TTC549 (cell line): ENCODE measurements around the gene CCL2.

Experiments
- FAIRE-seq: peaks from 2 replicates; lab custom pipeline; 2012; peaks lifted over from hg19 to GRCh38; lab: Jason Lieb, UNC

CCL2 gene

DNA sequence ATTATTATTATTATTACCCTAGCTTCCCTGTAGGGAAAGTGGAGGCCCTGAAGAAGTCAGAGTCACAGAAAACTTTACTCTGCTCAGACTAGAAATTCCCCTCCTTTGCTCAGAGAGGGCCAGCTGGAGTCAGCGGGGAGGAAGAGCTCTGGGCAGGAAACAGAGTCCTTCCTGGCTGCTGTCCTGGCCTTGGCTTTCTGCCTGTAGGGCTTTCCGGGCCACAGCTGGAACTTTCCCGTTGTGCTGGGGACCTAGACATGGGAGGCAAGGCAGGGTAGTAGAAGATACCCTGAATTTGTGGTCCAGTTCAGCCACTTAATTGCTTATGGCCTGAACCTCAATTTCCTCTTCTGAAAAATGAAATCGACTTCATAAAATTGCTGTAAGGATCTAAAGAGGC is 14.0 kb upstream of the CCL2 start:
- no peak for FAIRE-seq

GRCh38 chr17:34242587-34243363 is 12.3 kb upstream of the CCL2 start:
- FAIRE-seq = no peak

GRCh38 chr17:34243364-34244320 is 11.4 kb upstream of the CCL2 start:
- no peak for FAIRE-seq

- FAIRE-seq = no peak
These were observed 9.7 kb upstream of the CCL2 start for GRCh38 chr17:34245351-34245905.

DNA sequence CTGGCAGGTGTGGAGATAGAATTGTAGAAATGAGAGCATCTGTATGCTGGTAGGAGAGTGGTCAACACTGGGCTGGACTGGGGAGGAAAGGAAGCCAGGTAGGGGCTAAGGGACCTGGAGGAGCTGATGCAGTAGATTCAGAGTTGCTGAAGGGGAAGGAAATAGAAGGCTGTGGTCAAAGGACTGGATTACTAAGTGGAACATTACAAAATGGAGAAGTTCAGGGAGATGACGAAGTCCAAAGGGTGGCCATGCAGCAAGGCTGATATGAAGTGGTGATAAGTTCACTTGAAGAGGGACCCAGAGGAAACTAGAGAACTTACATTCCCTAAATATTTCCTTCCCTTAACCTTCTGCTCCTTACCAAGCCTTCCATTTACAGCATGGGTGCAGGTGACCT is 8.6 kb upstream of the CCL2 start:
- FAIRE-seq = no peak

GRCh38 chr17:34246881-34247280 is 8.2 kb upstream of the CCL2 start:
- no peak for FAIRE-seq

- FAIRE-seq = no peak
These were observed 6.5 kb upstream of the CCL2 start for GRCh38 chr17:34248511-34249024.

DNA sequence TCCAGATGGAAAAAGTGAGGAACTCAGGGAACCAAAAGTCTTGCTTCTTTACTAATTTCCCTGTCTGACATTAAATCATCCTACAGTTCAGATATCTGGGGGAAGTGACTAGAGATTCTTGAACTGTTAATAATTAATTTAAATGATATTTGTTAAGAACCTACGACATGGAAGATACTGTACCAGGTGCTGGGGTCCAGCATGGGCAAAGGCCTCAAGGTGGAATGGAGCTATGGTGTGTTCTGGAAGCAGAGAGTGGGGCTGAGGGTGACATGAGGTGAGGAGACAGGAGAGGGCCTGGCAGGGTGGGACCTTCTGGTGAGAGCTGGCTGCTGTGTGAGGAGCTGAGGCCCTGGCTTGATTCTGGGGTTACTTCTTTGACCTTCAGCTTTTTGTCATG is 6.0 kb upstream of the CCL2 start:
- no peak for FAIRE-seq

- no peak for FAIRE-seq
These were observed 5.6 kb upstream of the CCL2 start for GRCh38 chr17:34249478-34249877.

GRCh38 chr17:34251186-34251585 is 3.9 kb upstream of the CCL2 start:
- no peak for FAIRE-seq

DNA sequence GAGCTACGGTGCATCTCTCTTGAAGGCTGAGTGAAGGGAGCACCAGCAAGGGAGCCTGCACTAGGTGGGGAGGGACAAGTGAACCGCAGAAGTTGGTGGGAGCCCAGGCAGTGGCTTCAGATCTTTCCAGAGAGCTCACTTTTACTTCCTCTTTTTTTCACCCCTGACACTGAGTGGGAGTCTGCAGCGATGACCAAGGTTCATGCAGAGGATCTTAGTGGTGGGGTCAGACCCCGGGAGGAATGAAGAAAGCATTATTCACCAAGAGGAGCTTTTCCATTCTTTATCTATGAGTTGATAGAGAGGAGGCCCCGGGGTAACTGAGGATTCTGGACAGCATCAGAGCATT is 3.0 kb upstream of the CCL2 start:
- FAIRE-seq = no peak

- no peak for FAIRE-seq
These were observed 2.5 kb upstream of the CCL2 start for GRCh38 chr17:34252444-34253138.

DNA sequence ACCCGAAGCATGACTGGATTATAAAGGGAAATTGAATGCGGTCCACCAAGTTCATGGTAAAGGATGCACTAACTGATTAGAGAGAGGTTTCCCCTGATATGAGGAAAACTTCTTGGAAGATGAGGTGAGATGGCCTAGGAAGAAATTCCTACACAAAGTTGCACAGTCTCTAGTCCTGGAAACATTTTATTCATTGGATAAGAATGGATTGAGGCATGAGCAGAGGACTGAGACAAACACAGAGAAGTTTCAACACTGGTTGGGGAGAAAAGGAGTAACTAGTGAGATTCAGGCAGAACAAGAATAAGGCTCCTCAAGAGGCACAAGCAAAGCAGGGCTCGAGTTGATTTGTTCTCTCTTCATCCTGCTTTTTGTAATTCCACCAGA is 2.0 kb upstream of the CCL2 start:
- no peak for FAIRE-seq

DNA sequence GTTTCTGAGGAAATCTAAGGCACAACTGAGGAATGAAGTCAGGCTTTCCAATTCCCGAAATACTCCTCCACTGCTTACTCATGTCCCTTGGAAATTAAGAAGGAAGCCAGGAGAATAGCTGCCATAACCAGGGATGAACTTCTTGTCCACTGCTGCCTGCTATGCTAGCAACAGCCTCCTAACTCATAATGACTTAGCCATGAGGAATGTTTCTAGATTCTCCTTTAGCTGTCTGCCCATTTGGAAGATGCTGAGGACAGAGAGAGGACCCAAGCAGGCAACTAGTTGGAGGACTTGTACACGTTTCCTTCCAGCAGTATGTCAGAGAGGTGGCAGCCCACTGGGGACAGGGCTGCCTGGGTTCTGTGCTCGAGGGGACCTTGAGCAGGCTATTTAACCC is 939 bp upstream of the CCL2 start:
- FAIRE-seq = no peak

- no peak for FAIRE-seq
These were observed 272 bp downstream of the CCL2 start for GRCh38 chr17:34255381-34255732.

- FAIRE-seq = no peak
These were observed 756 bp downstream of the CCL2 start for GRCh38 chr17:34255841-34256240.

DNA sequence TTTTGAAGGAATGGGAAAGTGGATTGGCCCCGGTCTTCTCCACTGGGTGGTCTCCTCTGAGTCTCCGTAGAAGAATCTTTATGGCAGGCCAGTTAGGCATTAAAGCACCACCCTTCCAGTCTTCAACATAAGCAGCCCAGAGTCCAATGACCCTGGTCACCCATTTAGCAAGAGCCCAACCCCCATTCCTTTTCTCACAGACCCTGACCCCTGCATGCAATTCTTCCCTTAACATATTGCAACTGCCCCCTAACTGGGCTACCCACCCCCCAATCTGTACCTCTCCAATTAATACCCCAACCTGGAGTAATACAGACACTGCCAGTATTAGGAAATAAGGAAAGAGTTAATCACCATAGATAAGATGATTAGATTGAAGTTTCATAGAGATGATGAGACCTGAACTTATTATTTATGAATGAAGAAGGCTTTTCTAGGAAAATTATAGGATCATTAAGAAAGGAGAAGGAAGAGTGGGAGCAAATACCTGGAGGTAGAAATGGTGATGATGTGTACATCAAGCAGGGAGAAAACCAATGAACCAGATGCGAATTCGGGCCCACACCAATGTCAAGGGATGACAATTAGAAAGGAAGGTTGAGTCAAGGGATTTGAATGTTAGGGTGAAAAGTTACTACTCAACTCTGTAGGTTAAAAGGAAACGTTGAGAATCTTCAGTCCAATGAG is 2.4 kb downstream of the CCL2 start:
- no peak for FAIRE-seq

- no peak for FAIRE-seq
These were observed 2.9 kb downstream of the CCL2 start for GRCh38 chr17:34257986-34258326.

DNA sequence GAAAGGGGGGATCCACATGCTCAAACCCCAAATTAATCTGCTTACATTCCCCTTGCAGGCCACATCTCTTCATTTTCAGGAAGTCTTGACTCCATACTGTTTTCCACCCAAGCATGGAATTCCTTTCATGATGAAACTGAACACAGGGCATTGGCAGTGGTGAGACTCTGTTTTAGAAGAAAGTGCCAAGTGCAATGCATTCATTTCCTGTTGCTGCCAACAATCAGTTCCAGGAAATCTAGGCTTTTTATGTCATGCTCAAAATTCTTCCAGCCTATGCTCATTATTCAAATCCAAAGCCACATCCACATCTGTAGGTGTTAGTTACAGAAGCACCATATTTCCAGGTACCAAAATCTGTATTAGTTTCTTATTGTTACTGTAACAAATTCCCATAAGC is 4.1 kb downstream of the CCL2 start:
- FAIRE-seq = no peak

- no peak for FAIRE-seq
These were observed 5.8 kb downstream of the CCL2 start for GRCh38 chr17:34260861-34261260.

GRCh38 chr17:34261568-34262337 is 6.7 kb downstream of the CCL2 start:
- FAIRE-seq = no peak
